Measurements from ENCODE around the gene NEO1.

DNA sequence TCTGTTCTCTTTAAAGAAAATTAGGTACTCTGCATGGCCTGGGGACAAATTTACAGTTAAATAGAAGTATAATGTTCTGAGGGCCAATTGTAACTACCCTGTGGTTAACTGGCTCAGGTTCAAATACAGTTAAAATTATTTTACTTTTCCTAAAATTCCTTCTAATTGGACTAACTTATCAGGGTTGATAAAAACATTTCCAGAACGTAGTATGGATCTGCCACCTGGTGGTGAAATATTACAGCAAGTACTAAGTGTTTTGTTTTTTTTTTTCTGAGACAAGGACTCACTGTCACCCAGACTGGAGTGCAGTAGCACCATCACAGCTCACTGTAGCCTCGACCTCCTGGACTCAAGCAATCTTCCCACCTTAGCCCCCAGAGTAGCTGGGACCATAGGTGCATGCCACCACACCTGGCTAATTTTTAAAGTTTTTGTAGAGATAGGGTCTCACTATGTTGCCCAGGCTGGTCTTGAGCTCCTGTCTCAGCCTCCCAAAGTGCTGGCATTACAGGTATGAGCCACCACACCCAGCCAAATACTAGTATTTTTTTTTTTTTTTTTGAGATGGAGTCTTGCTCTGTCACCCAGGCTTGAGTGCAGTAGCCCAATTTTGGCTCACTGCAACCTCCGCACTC, 29.2 kb downstream of the NEO1 start:
- TF ChIP-seq EZH2 (IDR thresholded peaks at IDR 0.05; ENCODE audit: insufficient read depth, low read length) = no peak
- TF ChIP-seq, protein P1, sequence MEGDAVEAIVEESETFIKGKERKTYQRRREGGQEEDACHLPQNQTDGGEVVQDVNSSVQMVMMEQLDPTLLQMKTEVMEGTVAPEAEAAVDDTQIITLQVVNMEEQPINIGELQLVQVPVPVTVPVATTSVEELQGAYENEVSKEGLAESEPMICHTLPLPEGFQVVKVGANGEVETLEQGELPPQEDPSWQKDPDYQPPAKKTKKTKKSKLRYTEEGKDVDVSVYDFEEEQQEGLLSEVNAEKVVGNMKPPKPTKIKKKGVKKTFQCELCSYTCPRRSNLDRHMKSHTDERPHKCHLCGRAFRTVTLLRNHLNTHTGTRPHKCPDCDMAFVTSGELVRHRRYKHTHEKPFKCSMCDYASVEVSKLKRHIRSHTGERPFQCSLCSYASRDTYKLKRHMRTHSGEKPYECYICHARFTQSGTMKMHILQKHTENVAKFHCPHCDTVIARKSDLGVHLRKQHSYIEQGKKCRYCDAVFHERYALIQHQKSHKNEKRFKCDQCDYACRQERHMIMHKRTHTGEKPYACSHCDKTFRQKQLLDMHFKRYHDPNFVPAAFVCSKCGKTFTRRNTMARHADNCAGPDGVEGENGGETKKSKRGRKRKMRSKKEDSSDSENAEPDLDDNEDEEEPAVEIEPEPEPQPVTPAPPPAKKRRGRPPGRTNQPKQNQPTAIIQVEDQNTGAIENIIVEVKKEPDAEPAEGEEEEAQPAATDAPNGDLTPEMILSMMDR (IDR thresholded peaks at IDR 0.05; ENCODE audit: insufficient read depth, low read depth, low read length) = peak; percentile 69
